Activated naive CD4-positive, alpha-beta T cell (primary cell): ENCODE results near the gene C20orf204.
"Not testable (repeated sequence)": the region's sequence is repeated elsewhere in the genome, so short reads cannot be mapped to it uniquely, and the experiment has no call there.

Experiments used
- DNase-seq, 4 experiments: peaks; one replicate each; lab custom pipeline; 2025; lab: John Stamatoyannopoulos, UW

Gene C20orf204

DNA sequence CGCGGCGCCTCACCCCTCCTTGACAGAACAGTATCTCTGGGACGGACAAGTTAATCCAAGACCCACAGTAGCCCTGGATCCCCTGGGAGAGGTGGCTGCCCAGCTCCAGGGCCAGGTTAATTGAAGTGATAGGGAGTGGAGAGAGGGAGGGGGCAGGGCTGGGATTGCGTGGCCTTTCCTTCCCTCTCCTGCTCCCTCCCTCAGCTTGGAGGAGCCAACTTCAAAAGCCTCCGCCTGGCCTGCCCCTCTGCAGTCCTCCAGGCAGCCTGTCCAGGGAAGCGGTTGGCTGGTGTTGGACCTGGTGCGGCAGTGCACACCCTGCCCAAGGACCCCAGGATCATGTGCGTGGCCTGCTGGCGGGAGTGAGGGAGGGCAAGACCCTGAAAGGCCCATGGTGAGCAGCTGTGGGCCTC lies at the start of gene C20orf204:
C20orf204 (plus strand) TSS at position 250 of the 413 bp plus-strand sequence; CDS start at position 392, 142 bp downstream.
- no peak for DNase-seq

GRCh38 chr20:64000906-64001305 lies 35.1 kb upstream of the C20orf204 start:
- no peak for DNase-seq

GRCh38 chr20:64001607-64002011 lies 34.4 kb upstream of the C20orf204 start:
- DNase-seq: no peak

DNA sequence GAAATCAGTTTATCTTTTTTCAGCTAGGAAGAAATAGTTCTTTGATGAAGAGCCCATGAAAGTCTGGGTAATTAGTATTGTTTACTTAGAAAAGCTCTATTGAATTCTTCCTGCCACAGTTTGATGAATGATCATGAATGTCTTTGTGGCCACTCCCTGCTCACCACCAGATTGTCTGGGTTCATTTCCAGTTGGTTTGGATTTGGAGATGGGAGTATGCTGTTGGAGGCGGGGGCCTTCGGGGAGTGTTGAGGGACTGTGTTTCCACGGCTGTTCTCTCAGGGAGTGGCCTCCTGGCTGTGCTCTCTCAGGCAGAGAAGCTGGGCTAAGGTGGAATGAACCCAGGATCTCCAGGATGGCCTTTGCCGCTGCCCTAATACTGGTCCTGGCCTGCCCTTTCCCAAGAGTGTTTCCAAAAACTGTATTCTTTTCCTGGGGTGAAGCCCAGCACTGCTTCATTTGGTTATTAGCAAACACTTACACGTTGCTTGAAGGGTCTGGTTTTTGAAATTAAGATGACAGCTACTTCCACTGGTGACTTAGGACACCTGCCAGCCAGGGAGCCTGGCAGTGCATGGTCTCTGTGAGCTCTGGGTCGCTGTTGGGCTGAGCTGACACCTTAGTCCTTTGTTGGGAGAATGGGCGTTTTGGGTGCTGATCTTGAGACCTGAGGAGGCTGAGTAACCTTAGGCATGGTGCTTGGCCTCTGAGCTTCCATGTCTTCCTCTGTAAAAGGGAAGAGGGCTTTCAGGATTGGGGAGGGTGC lies 31.8 kb upstream of the C20orf204 start:
- no peak for DNase-seq

DNA sequence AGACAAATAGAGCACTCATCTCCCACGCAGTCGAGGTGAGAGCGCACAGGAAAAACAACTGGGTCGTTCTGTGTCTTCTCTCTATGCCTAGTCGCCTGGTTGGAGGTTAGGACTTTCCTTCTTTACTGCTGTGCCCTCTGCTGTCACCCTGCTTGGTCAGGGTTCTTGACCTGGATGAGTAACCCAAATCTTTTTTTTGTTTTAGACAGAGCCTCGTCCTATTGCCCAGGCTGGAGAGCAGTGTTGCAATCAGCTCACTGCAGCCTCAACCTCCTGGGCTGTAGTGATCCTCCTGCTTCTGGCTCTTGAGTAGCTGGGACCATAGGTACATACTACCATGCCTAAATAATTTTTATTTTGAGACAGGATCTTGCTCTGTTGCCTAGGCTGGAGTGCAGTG lies 30.6 kb upstream of the C20orf204 start:
- DNase-seq: no peak

DNA sequence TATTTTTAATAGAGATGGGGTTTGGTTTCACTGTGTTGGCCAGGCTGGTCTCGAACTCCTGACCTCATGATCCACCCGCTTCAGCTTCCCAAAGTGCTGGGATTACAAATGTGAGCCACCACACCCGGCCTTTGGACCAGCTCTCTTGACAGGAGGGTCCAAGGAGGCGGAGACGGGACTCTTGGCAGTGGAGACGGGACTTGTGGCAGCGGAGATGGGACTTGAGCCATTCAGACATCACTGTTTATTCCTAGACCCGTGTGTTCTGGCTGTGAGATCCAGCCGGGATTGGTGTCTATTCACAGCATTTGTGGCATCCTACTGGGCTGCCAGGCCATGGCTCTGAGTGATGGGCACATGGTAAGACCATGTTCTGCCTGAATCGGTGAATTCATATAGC lies 29.5 kb upstream of the C20orf204 start:
- DNase-seq: no peak

DNA sequence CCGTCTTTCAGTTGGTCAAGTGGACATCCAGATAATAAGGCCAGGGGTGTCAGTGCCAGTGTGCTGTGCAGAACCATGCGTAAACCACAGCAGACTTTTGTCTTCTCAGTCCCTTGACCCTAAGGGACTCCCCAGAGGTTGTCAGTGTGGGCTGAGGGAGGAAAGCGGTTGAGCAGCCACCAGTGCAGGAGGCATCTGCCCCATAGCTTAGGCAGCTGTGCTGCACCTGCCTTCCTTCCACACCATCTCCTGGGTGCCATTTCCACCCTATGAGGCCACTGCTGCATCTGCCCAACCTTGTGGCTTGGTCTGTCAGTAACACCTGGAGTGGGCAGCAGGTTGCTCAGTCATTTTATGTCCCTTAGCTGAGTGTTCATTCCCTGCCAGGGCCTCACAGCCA lies 29.1 kb upstream of the C20orf204 start:
- DNase-seq: no peak

- no peak for DNase-seq
Observed at GRCh38 chr20:64009811-64010387, 26.1 kb upstream of the C20orf204 start.

- no peak for DNase-seq
Observed at GRCh38 chr20:64010711-64011237, 25.2 kb upstream of the C20orf204 start.

- no peak for DNase-seq
Observed at GRCh38 chr20:64011366-64011779, 24.6 kb upstream of the C20orf204 start.

GRCh38 chr20:64012385-64013154 lies 23.4 kb upstream of the C20orf204 start:
- DNase-seq: not testable (repeated sequence)

GRCh38 chr20:64015635-64016034 lies 20.3 kb upstream of the C20orf204 start:
- no peak for DNase-seq

GRCh38 chr20:64021124-64021975 lies 14.6 kb upstream of the C20orf204 start:
- no peak for DNase-seq

DNA sequence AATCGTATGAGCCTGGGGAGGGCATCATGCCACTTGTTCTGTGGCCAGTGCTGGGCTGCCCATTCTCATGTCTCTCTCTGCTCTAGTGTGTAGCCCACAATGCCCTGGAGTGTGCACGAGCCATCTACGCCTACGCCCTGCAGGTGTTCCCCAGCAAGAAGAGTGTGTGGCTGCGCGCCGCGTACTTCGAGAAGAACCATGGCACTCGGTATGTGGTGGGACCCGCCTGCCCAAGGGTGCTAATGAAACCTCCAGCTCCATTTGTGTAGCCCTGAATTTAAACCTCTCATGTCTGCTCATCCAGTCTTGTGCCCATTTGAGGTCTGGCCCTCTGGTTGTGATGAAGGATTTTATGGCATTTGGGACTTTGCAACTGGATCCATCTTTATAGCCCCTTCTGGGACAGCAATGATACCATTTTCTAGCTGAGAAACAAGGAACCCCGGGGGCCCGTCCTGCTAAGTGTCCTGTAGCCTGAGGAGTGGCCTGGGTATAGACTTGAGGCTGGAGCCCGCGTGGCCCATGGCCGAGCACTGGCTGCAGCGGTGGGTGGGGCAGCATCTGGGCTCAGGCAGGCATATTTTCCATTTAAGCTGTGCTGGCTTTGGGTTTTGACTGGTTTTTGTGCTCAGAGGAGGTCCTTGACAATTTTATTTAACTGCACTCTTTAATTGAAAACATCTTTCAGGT lies 13.2 kb upstream of the C20orf204 start:
- no peak for DNase-seq

- no peak for DNase-seq
Observed at GRCh38 chr20:64023361-64024140, 12.4 kb upstream of the C20orf204 start.

DNA sequence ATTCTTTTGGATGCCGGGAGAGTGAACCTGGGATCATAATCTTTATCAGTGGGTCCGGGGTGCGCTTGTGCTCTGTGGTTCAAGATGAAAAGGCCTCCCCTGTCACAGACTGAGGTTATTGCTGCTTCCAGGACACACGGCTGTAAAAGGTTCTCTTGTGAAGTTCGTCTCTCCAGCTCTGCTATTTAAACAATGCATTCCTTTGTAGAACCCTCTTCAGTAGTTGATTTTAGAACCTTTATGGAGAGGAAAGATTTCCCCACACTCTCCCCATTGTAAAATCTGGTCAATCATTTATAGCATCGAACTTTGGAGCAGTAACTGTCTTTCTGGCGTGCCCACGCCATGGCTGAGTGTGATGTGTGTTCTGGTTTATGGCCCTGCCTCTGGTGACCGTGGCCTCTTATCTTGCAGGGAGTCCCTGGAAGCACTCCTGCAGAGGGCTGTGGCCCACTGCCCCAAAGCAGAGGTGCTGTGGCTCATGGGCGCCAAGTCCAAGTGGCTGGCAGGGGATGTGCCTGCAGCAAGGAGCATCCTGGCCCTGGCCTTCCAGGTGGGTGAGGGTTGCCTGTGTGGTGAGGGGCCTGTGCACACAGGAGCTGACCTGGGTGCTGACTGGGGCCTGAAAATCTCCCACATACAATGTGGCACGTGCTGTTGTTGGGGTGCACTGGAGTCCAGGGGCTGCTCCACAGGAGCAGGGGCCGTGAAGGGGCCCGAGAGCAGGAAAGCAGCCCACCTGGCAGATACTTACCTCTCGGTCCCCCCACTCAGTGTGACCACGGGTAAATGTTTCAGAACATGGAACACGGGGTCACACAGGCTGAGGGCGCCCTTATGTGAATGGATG lies 11.6 kb upstream of the C20orf204 start:
- no peak for DNase-seq

- DNase-seq: no peak
Observed at GRCh38 chr20:64025101-64025825, 10.7 kb upstream of the C20orf204 start.

DNA sequence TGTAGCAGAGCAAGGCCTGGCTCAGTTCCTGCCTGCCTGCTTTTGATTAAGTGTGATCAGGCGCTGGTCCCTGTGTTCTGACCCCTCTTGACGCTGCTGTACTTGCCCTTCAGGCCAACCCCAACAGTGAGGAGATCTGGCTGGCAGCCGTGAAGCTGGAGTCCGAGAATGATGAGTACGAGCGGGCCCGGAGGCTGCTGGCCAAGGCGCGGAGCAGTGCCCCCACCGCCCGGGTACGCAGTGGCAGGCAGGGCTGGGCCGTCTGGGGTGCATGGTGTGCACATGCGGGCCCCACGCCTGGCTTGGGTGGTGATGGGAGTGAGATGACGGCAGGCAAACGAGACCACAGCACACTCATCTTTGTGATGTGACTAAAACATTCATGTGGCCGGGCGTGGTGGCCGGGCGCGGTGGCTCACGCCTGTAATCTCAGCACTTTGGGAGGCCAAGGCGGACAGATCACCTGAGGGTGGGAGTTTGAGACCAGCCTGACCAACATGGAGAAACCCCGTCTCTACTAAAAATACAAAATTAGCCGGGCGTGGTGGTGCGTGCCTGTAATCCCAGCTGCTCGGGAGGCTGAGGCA lies 10.1 kb upstream of the C20orf204 start:
- no peak for DNase-seq
